ENCODE data around the gene MAP1S. TPM values are rescaled to one million over a fixed set of nuclear protein-coding genes. Genes with fewer than 3 reads are reported as not detected.

MAP1S gene
- total RNA-seq, 1 experiment from 2014 or later = 47.1 TPM

DNA sequence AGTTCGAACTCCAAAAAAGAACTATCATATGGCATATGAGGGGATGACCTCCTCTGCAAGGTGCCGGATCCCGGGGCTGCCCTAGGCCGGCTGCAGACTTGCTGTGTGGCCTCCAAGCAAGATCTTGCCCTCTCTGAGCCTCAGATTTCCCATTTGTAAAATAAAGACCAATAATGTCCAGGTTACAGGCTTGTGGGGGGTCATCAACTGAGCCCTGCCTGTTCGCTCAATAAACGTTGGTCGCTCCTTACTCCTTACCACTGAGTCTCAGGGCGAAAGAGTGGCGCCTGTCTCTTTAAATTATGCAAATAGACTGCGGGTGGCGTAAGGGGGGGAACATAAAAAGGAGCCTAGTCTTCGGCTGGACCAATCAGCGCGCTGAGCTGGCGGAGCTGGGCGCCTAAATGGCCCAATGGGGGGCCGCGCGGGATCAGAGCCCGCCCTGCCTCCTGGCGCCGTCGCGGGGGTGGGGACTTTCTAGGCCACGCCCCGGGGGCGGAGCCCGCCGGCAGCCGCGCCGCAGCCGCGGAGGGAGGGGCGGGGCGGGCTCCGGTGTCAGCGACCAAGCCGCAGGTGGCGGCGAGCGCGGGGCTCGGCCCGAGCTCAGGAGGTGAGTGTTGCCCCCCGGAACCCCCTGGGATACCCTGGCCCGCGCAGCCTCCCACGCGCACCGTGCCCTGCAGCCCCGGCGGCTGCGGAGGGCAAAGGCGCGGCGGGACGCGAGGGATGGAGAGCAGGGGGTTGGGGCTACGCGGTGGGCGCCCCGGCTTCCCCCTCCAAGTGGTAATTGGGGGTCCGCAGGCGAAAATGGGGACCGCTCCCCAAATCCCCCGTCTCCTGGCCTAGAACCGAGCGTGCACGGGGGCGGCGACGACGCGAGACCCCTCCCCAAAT lies 28.2 kb downstream of the MAP1S start:
- peak overlapping the region; percentile 31 for H3K4me3 Mint-ChIP-seq (ENCODE audit: unreplicated experiment)
- ChIA-PET CTCF (interaction anchor here (0.6 kb wide), 3 partner anchors 9 to 364 kb away, joined by 3 to 5 read pairs (median 4); no protein-coding TSS in a partner anchor), POLR2A (no interaction called here)
- no TSS peak for BruUV-seq (replicated peaks)
- no peaks in the 10 kb centered on the region for H3K4me1 Mint-ChIP-seq (ENCODE audit: insufficient read depth, unreplicated experiment)
- intact Hi-C loops (cut with micrococcal nuclease) = no loop called here
- no peaks in the 10 kb centered on the region for H3K9me3 Mint-ChIP-seq (ENCODE audit: unreplicated experiment)
- H3K36me3 Mint-ChIP-seq (ENCODE audit: insufficient read depth, unreplicated experiment) = no peaks in the 10 kb centered on the region
- no peak for TF ChIP-seq CTCF (IDR thresholded peaks at IDR 0.05; ENCODE audit: unreplicated experiment)
- DNase-seq (ENCODE audit: unreplicated experiment) = peak; percentile 95
- no peaks in the 10 kb centered on the region for H3K27me3 Mint-ChIP-seq (ENCODE audit: insufficient read depth, unreplicated experiment)
- no peak overlapping the region for H3K27ac Mint-ChIP-seq (ENCODE audit: low read depth, unreplicated experiment)

GRCh38 chr19:17748884-17749638 lies 29.8 kb downstream of the MAP1S start:
- ChIA-PET CTCF (interaction anchor here (0.5 to 1.7 kb wide), 2 partner anchors 17 to 28 kb away, joined by 3 to 5 read pairs; no protein-coding TSS in a partner anchor), POLR2A (no interaction called here)
- no peak for DNase-seq (ENCODE audit: unreplicated experiment)
- Mint-ChIP-seq H3K9me3 (ENCODE audit: unreplicated experiment) (no peaks in the 10 kb centered on the region), H3K36me3 (ENCODE audit: insufficient read depth, unreplicated experiment) (no peaks in the 10 kb centered on the region), H3K27me3 (ENCODE audit: insufficient read depth, unreplicated experiment) (no peaks in the 10 kb centered on the region), H3K4me1 (ENCODE audit: insufficient read depth, unreplicated experiment) (no peaks in the 10 kb centered on the region), H3K27ac (ENCODE audit: low read depth, unreplicated experiment) (no peak overlapping the region), H3K4me3 (ENCODE audit: unreplicated experiment) (no peak overlapping the region)
- intact Hi-C loops (cut with micrococcal nuclease) = no loop called here
- TF ChIP-seq CTCF (IDR thresholded peaks at IDR 0.05; ENCODE audit: unreplicated experiment) = no peak
- no TSS peak for BruUV-seq (replicated peaks)

GRCh38 chr19:17749912-17750317 lies 30.6 kb downstream of the MAP1S start:
- TF ChIP-seq CTCF (IDR thresholded peaks at IDR 0.05; ENCODE audit: unreplicated experiment) = no peak
- Mint-ChIP-seq H3K9me3 (ENCODE audit: unreplicated experiment) (no peaks in the 10 kb centered on the region), H3K27ac (ENCODE audit: low read depth, unreplicated experiment) (no peak overlapping the region), H3K4me1 (ENCODE audit: insufficient read depth, unreplicated experiment) (peaks cover 4% of the 10 kb centered on the region), H3K27me3 (ENCODE audit: insufficient read depth, unreplicated experiment) (no peaks in the 10 kb centered on the region), H3K36me3 (ENCODE audit: insufficient read depth, unreplicated experiment) (no peaks in the 10 kb centered on the region), H3K4me3 (ENCODE audit: unreplicated experiment) (no peak overlapping the region)
- BruUV-seq (replicated peaks) = no TSS peak
- no peak for DNase-seq (ENCODE audit: unreplicated experiment)
- intact Hi-C loops (cut with micrococcal nuclease) = no loop called here
- ChIA-PET CTCF (no interaction called here), POLR2A (no interaction called here)

Measured in MCF 10A (cell line).